ENCODE results near the gene RRP15. TPM values are rescaled to one million over a fixed set of nuclear protein-coding genes. Genes with fewer than 3 reads are reported as not detected.
A peak's percentile ranks its signal among the peaks of the same experiment; 100 is the strongest.

The RRP15 gene
- total RNA-seq, 1 donor from 2014 or later, result 9.0 TPM

GRCh38 chr1:218330043-218330623, 45.0 kb downstream of the RRP15 start:
- DNase-seq (ENCODE audit: low read depth), result no peak
- no peak overlapping the region for H3K4me3 ChIP-seq (ENCODE audit: low read depth, low read length)
- TF ChIP-seq CTCF (conservative IDR thresholded peaks at IDR 0.05; ENCODE audit: low read depth, low read length), result peak; percentile 52

- no peak for DNase-seq (ENCODE audit: low read depth)
- H3K4me3 ChIP-seq (ENCODE audit: low read depth, low read length), result no peak overlapping the region
- TF ChIP-seq CTCF (conservative IDR thresholded peaks at IDR 0.05; ENCODE audit: low read depth, low read length), result no peak
These were observed 47.3 kb downstream of the RRP15 start for GRCh38 chr1:218332416-218332815.

- DNase-seq (ENCODE audit: low read depth), result no peak
- no peak for TF ChIP-seq CTCF (conservative IDR thresholded peaks at IDR 0.05; ENCODE audit: low read depth, low read length)
- no peak overlapping the region for H3K4me3 ChIP-seq (ENCODE audit: low read depth, low read length)
These were observed 51.2 kb downstream of the RRP15 start for GRCh38 chr1:218336328-218336727.

- DNase-seq (ENCODE audit: low read depth), result no peak
- TF ChIP-seq CTCF (conservative IDR thresholded peaks at IDR 0.05; ENCODE audit: low read depth, low read length), result peak; percentile 69
These were observed 54.3 kb downstream of the RRP15 start for GRCh38 chr1:218339267-218339831.

GRCh38 chr1:218341325-218341724, 56.2 kb downstream of the RRP15 start:
- no peak for TF ChIP-seq CTCF (conservative IDR thresholded peaks at IDR 0.05; ENCODE audit: low read depth, low read length)
- no peak overlapping the region for H3K4me3 ChIP-seq (ENCODE audit: low read depth, low read length)
- no peak for DNase-seq (ENCODE audit: low read depth)

More at GRCh38 chr1:218339267-218339831, 54.3 kb downstream of the RRP15 start:
- no peak overlapping the region for H3K4me3 ChIP-seq (ENCODE audit: low read depth, low read length)

GRCh38 chr1:218342091-218342490, 57.0 kb downstream of the RRP15 start:
- H3K4me3 ChIP-seq (ENCODE audit: low read depth, low read length), result no peak overlapping the region
- TF ChIP-seq CTCF (conservative IDR thresholded peaks at IDR 0.05; ENCODE audit: low read depth, low read length), result no peak
- no peak for DNase-seq (ENCODE audit: low read depth)

Data from epithelial cell of proximal tubule (primary cell).